A549 treated with CpdA at 1 μM for 4 hours (cell line): ENCODE measurements around the gene OR2T2. TPM values are rescaled to one million over a fixed set of nuclear protein-coding genes. Genes with fewer than 3 reads are reported as not detected.

Source experiments
- total RNA-seq: library from RNA; stranded (reverse); fragments of 200-300 nt; extraction: Qiagen RNA extraction; gene quantifications from 5 replicates; pipeline ENCODE4 v1.2.3, GENCODE V29; 2022; ENCODE audit warnings: low read depth

OR2T2 gene
- not detected in 5 replicates for total RNA-seq

GRCh38 chr1:248445399-248445798 lies at the start of gene OR2T2:
Gene OR2T2 (plus strand): TSS chr1:248445637. CDS start chr1:248452798, 7,161 bp downstream.

GRCh38 chr1:248402748-248403147 lies 42.7 kb upstream of the OR2T2 start, which contains the start of gene OR2T1:
Gene OR2T1 (plus strand): TSS chr1:248403048. CDS start chr1:248406148, 3,100 bp downstream.

GRCh38 chr1:248473051-248473450 lies 27.6 kb downstream of the OR2T2 start, which contains the start of gene OR2T3:
Gene OR2T3 (plus strand): TSS chr1:248473351. CDS start chr1:248473351, 0 bp downstream.

GRCh38 chr1:248488289-248488688 lies 42.9 kb downstream of the OR2T2 start, which contains the start of gene OR2T5:
Gene OR2T5 (plus strand): TSS chr1:248488589. CDS start chr1:248488589, 0 bp downstream.

Other genes starting within 250 kb of the OR2T2 start
- gene OR2M3, start 248.4 kb upstream of the OR2T2 start, total RNA-seq = not detected in 5 replicates
- gene OR2M4, start 214.2 kb upstream of the OR2T2 start, total RNA-seq = not detected in 5 replicates
- not detected in 5 replicates for gene OR2T33, start 167.7 kb upstream of the OR2T2 start, total RNA-seq
- not detected in 5 replicates for gene OR2T12, start 142.2 kb upstream of the OR2T2 start, total RNA-seq
- gene OR2M7, start 121.1 kb upstream of the OR2T2 start, total RNA-seq = not detected in 5 replicates
- not detected in 5 replicates for gene OR14C36, start 96.9 kb upstream of the OR2T2 start, total RNA-seq
- gene OR2T4, start 84.0 kb upstream of the OR2T2 start, total RNA-seq = not detected in 5 replicates
- gene OR2T6, start 69.9 kb upstream of the OR2T2 start, total RNA-seq = not detected in 5 replicates
- not detected in 5 replicates for gene OR2T1, start 42.6 kb upstream of the OR2T2 start, total RNA-seq
- not detected in 5 replicates for gene OR2T3, start 27.7 kb downstream of the OR2T2 start, total RNA-seq
- gene OR2T5, start 43.0 kb downstream of the OR2T2 start, total RNA-seq = not detected in 5 replicates
- gene OR2G6, start 62.4 kb downstream of the OR2T2 start, total RNA-seq = not detected in 5 replicates
- not detected in 5 replicates for gene OR2T29, start 117.1 kb downstream of the OR2T2 start, total RNA-seq
- not detected in 5 replicates for gene OR2T34, start 129.1 kb downstream of the OR2T2 start, total RNA-seq
- not detected in 5 replicates for gene OR2T10, start 152.1 kb downstream of the OR2T2 start, total RNA-seq
- gene OR2T11, start 189.5 kb downstream of the OR2T2 start, total RNA-seq = not detected in 5 replicates
- not detected in 5 replicates for gene OR2T35, start 199.6 kb downstream of the OR2T2 start, total RNA-seq
- not detected in 5 replicates for gene OR2T27, start 209.9 kb downstream of the OR2T2 start, total RNA-seq